ENCODE results near the gene TRAF7. TPM values are rescaled to one million over a fixed set of nuclear protein-coding genes. Genes with fewer than 3 reads are reported as not detected.
A peak's percentile ranks its signal among the peaks of the same experiment; 100 is the strongest.
"Not testable (repeated sequence)": the region's sequence is repeated elsewhere in the genome, so short reads cannot be mapped to it uniquely, and the experiment has no call there.

TRAF7 gene
- total RNA-seq, 1 donor from 2014 or later = 44.2 TPM

GRCh38 chr16:2121853-2122252 is 33.7 kb upstream of the TRAF7 start:
- DNase-seq (ENCODE audit: low spot score) (no peak), ATAC-seq (peak; percentile 68)

GRCh38 chr16:2122429-2122828 is 33.2 kb upstream of the TRAF7 start:
- ATAC-seq (no peak), DNase-seq (ENCODE audit: low spot score) (no peak)

- DNase-seq (ENCODE audit: low spot score); ATAC-seq: not testable (repeated sequence)
Measured at GRCh38 chr16:2122934-2123683, 32.5 kb upstream of the TRAF7 start.

GRCh38 chr16:2123706-2124376 is 31.7 kb upstream of the TRAF7 start:
- ATAC-seq; DNase-seq (ENCODE audit: low spot score): not testable (repeated sequence)

- not testable (repeated sequence) for DNase-seq (ENCODE audit: low spot score); ATAC-seq
Measured at GRCh38 chr16:2124377-2124693, 31.2 kb upstream of the TRAF7 start.

GRCh38 chr16:2124694-2125444 is 30.7 kb upstream of the TRAF7 start:
- DNase-seq (ENCODE audit: low spot score) = not testable (repeated sequence)

GRCh38 chr16:2125609-2126008 is 30.0 kb upstream of the TRAF7 start:
- ATAC-seq; DNase-seq (ENCODE audit: low spot score): not testable (repeated sequence)

More at GRCh38 chr16:2124694-2125444, 30.7 kb upstream of the TRAF7 start:
- ATAC-seq = not testable (repeated sequence)

GRCh38 chr16:2126161-2126743 is 29.3 kb upstream of the TRAF7 start:
- ATAC-seq = peak; percentile 4
- DNase-seq (ENCODE audit: low spot score) = not testable (repeated sequence)

- not testable (repeated sequence) for DNase-seq (ENCODE audit: low spot score)
- ATAC-seq = peak; percentile 1
Measured at GRCh38 chr16:2126928-2127556, 28.5 kb upstream of the TRAF7 start.

- ATAC-seq = peak; percentile 57
- not testable (repeated sequence) for DNase-seq (ENCODE audit: low spot score)
Measured at GRCh38 chr16:2127630-2128280, 27.8 kb upstream of the TRAF7 start.

GRCh38 chr16:2129251-2129650 is 26.3 kb upstream of the TRAF7 start:
- DNase-seq (ENCODE audit: low spot score); ATAC-seq: not testable (repeated sequence)

GRCh38 chr16:2129890-2130447 is 25.6 kb upstream of the TRAF7 start:
- ATAC-seq; DNase-seq (ENCODE audit: low spot score): not testable (repeated sequence)

- ATAC-seq; DNase-seq (ENCODE audit: low spot score): not testable (repeated sequence)
Measured at GRCh38 chr16:2133797-2134196, 21.8 kb upstream of the TRAF7 start.

- ATAC-seq; DNase-seq (ENCODE audit: low spot score): not testable (repeated sequence)
Measured at GRCh38 chr16:2135071-2135470, 20.5 kb upstream of the TRAF7 start.

- ATAC-seq (peak; percentile 66), DNase-seq (ENCODE audit: low spot score) (peak; percentile 99)
Measured at GRCh38 chr16:2135770-2136490, 19.7 kb upstream of the TRAF7 start, which contains the start of gene PKD1. Gene PKD1 (minus strand): TSS chr16:2135898. CDS start chr16:2135689, 209 bp downstream.

GRCh38 chr16:2142942-2143877 is 12.4 kb upstream of the TRAF7 start:
- DNase-seq (ENCODE audit: low spot score) = no peak
- no peak for ATAC-seq

GRCh38 chr16:2143878-2144485 is 11.6 kb upstream of the TRAF7 start:
- DNase-seq (ENCODE audit: low spot score) (no peak), ATAC-seq (no peak)

All from left lobe of liver (tissue), 2 donors.